ENCODE data around the gene DCTN3.

DNA sequence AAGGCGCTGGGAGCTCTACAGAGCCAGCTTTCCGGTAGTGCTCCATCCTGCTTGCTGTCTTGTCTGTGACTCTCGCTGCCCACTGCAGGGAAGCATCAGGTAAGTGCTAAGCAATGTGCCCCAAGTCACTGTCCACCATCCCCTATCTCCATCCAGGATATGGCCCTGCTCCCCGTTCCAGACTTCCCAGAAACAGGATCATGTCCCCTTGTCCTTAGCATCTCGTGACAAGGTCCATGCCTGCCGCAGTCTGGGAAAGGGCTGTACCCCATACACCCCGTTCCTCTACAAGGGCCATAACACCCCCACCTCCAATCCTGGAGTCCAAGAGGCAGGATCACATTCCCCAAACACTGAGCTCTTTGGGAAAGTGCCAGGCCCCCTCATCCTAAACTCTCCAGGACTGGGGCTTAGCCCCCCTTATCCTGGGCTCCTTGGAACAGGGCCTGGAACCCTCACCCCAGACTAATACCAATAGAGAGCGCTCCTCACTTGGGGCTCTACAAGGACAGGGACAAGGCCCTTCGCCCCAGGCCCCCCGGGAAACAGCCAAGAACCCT lies 9.0 kb downstream of the DCTN3 start:
- TF ChIP-seq CTCF (IDR thresholded peaks at IDR 0.05) (no peak), POLR2A (IDR thresholded peaks at IDR 0.05) (no peak), POLR2AphosphoS5 (IDR thresholded peaks at IDR 0.05; ENCODE audit: insufficient read depth in 1 of 2, low read depth in 1 of 2) (no peak)

Measured in vagina (tissue), 2 donors.